H1 (cell line): Measurements from ENCODE around the gene CENPM. TPM values are rescaled to one million over a fixed set of nuclear protein-coding genes. Genes with fewer than 3 reads are reported as not detected.
A peak's percentile ranks its signal among the peaks of the same experiment; 100 is the strongest.

ENCODE experiments used
- CTCF ChIA-PET: fragments of 300-600 bp; sonication (Branson Sonifier 250); formaldehyde crosslinking; loops from one replicate; lab custom pipeline; 2021; ENCODE audit not compliant: partially characterized antibody; lab: Charles Lee
- POLR2A ChIA-PET: fragments of 300-600 bp; sonication (Branson Sonifier 250); formaldehyde crosslinking; loops from one replicate; lab custom pipeline; 2021; ENCODE audit warnings: inconsistent platforms; ENCODE audit not compliant: partially characterized antibody; lab: Charles Lee
- DNase-seq, 2 experiments: peaks; one replicate each; pipeline versions ENCODE4 v3.0.0 to v3.0.0-alpha.2; 2010 to 2022; ENCODE audit warnings: low spot score in 2 of 2, low read depth in 1 of 2, mixed read lengths in 1 of 2
- FAIRE-seq: peaks from 2 replicates; lab custom pipeline; 2011; peaks lifted over from hg19 to GRCh38; lab: Jason Lieb, UNC
- H2AFZ ChIP-seq: 2 replicates; pipeline ENCODE4 v1.8.1; 2012; ENCODE audit warnings: low read length, inconsistent platforms
- H2AK5ac ChIP-seq: 2 replicates; pipeline ENCODE4 v1.6.1; 2013; ENCODE audit warnings: low read depth, low read length
- H2BK120ac ChIP-seq: replicated peaks from 2 replicates; pipeline ENCODE3; 2013; ENCODE audit warnings: low read depth, low read length, inconsistent platforms
- H2BK12ac ChIP-seq: 2 replicates; pipeline ENCODE4 v1.6.1; 2013; ENCODE audit warnings: low read depth, low read length
- H2BK15ac ChIP-seq: 2 replicates; pipeline ENCODE4 v1.6.1; 2013; ENCODE audit warnings: low read length
- H2BK20ac ChIP-seq: 2 replicates; pipeline ENCODE4 v1.6.1; 2013; ENCODE audit warnings: low read length
- H2BK5ac ChIP-seq: 2 replicates; pipeline ENCODE4 v1.6.1; 2013; ENCODE audit warnings: low read depth, low read length
- H3K14ac ChIP-seq: 2 replicates; pipeline ENCODE4 v1.6.1; 2013; ENCODE audit warnings: inconsistent platforms; ENCODE audit not compliant: insufficient read length
- H3K18ac ChIP-seq: 2 replicates; pipeline ENCODE4 v1.6.1; 2013; ENCODE audit warnings: low read length; ENCODE audit errors: extremely low read depth
- H3K23ac ChIP-seq: 2 replicates; pipeline ENCODE4 v1.6.1; 2013; ENCODE audit warnings: inconsistent platforms; ENCODE audit not compliant: insufficient read length
- H3K23me2 ChIP-seq: 2 replicates; pipeline ENCODE4 v1.6.1; 2013; ENCODE audit warnings: low read depth, low read length
- H3K27ac ChIP-seq: 2 replicates; pipeline ENCODE4 v1.6.1; 2011; ENCODE audit warnings: low read depth, low read length, inconsistent platforms
- H3K27me3 ChIP-seq, 4 experiments: replicated peaks in 1 of 4; 1 replicate in 1 of 4; 2 replicates in 3 of 4; pipeline versions ENCODE4 v1.6.1 to v1.8.1; 2011 to 2013; ENCODE audit warnings: low read length in 3 of 4, mild to moderate bottlenecking in 3 of 4, inconsistent platforms in 2 of 4, mixed read lengths in 2 of 4, moderate library complexity in 1 of 4; ENCODE audit not compliant: control insufficient read depth in 3 of 4, insufficient read depth in 3 of 4; ENCODE audit errors: extremely low read depth in 1 of 4
- H3K36me3 ChIP-seq, 4 experiments: 2 replicates each; pipeline versions ENCODE4 v1.6.1 to v1.8.1; 2011 to 2013; ENCODE audit warnings: mild to moderate bottlenecking in 4 of 4, low read length in 3 of 4, moderate library complexity in 2 of 4, control low read depth in 1 of 4, inconsistent platforms in 1 of 4; ENCODE audit not compliant: insufficient read depth in 4 of 4, control insufficient read depth in 2 of 4
- H3K4ac ChIP-seq: replicated peaks from 2 replicates; pipeline ENCODE3; 2013; ENCODE audit warnings: low read length, low read depth, mixed read lengths, inconsistent platforms; ENCODE audit not compliant: insufficient read length
- H3K4me1 ChIP-seq, 4 experiments: replicated peaks in 1 of 4; 1 replicate in 1 of 4; 2 replicates in 3 of 4; pipeline versions ENCODE4 v1.6.1 to v1.8.1; 2011 to 2013; ENCODE audit warnings: low read length in 3 of 4, inconsistent platforms in 2 of 4, mixed read lengths in 1 of 4; ENCODE audit not compliant: insufficient read depth in 4 of 4, control insufficient read depth in 3 of 4
- H3K4me2 ChIP-seq, 2 experiments: 2 replicates each; pipeline versions ENCODE4 v1.6.1 to v1.8.1; 2011 to 2013; ENCODE audit warnings: low read depth in 2 of 2, low read length in 2 of 2, control low read depth in 1 of 2, inconsistent platforms in 1 of 2, mild to moderate bottlenecking in 1 of 2; ENCODE audit not compliant: insufficient read depth in 1 of 2
- H3K4me3 ChIP-seq, 4 experiments: fragments of 200-600, 300-600 bp in 1 of 4; sonication (generic), shearing (Covaris generic), sonication (Bioruptor Twin) in 1 of 4; 2 replicates each; pipeline versions ENCODE4 v1.5.1 to v1.8.1; 2011 to 2016; ENCODE audit warnings: low read length in 4 of 4, low read depth in 3 of 4, control low read depth in 2 of 4, inconsistent platforms in 2 of 4, mild to moderate bottlenecking in 2 of 4, mixed read lengths in 1 of 4, moderate library complexity in 1 of 4; ENCODE audit not compliant: insufficient read depth in 2 of 4; ENCODE audit errors: extremely low read depth in 1 of 4
- H3K56ac ChIP-seq: replicated peaks from 2 replicates; pipeline ENCODE3; 2013; ENCODE audit warnings: low read depth, mild to moderate bottlenecking, mixed read lengths, low read length, inconsistent platforms; ENCODE audit not compliant: insufficient read length
- H3K79me1 ChIP-seq: 2 replicates; pipeline ENCODE4 v1.6.1; 2013; ENCODE audit warnings: low read depth, low read length, control low read depth
- H3K79me2 ChIP-seq, 2 experiments: 2 replicates each; pipeline versions ENCODE4 v1.6.1 to v1.8.1; 2012 to 2013; ENCODE audit warnings: low read length in 2 of 2, mild to moderate bottlenecking in 2 of 2, inconsistent platforms in 1 of 2; ENCODE audit not compliant: insufficient read depth in 2 of 2, control insufficient read depth in 1 of 2
- H3K9ac ChIP-seq, 4 experiments: replicated peaks in 1 of 4; 1 replicate in 1 of 4; 2 replicates in 3 of 4; pipeline versions ENCODE4 v1.6.1 to v1.8.1; 2011 to 2013; ENCODE audit warnings: low read depth in 3 of 4, low read length in 3 of 4, control low read depth in 2 of 4, mild to moderate bottlenecking in 2 of 4, moderate library complexity in 2 of 4, inconsistent platforms in 1 of 4; ENCODE audit errors: extremely low read depth in 1 of 4
- H3K9me3 ChIP-seq, 2 experiments: 2 replicates each; pipeline versions ENCODE4 v1.6.1 to v1.8.1; 2012 to 2013; ENCODE audit warnings: mild to moderate bottlenecking in 2 of 2, moderate library complexity in 2 of 2, control low read depth in 1 of 2, inconsistent platforms in 1 of 2, low read depth in 1 of 2, low read length in 1 of 2, mixed read lengths in 1 of 2; ENCODE audit not compliant: insufficient read depth in 2 of 2
- H4K20me1 ChIP-seq, 2 experiments: replicated peaks in 1 of 2; 2 replicates each; pipeline versions ENCODE3 to v1.8.1; 2011 to 2013; ENCODE audit warnings: inconsistent platforms in 2 of 2, low read length in 2 of 2, mild to moderate bottlenecking in 1 of 2; ENCODE audit not compliant: insufficient read depth in 2 of 2, control insufficient read depth in 1 of 2
- H4K5ac ChIP-seq: 2 replicates; pipeline ENCODE4 v1.6.1; 2013; ENCODE audit warnings: low read length, low read depth, mixed read lengths, inconsistent platforms; ENCODE audit not compliant: insufficient read length
- H4K8ac ChIP-seq: 2 replicates; pipeline ENCODE4 v1.8.0; 2013; ENCODE audit warnings: mild to moderate bottlenecking, moderate library complexity, low read length, inconsistent platforms; ENCODE audit not compliant: insufficient read depth; ENCODE audit errors: extremely low read depth
- H4K91ac ChIP-seq: replicated peaks from 2 replicates; pipeline ENCODE3; 2013; ENCODE audit warnings: low read length, mixed read lengths, inconsistent platforms; ENCODE audit not compliant: insufficient read length
- BRCA1 ChIP-seq: IDR thresholded peaks from 2 replicates; pipeline ENCODE4 v1.6.1; 2012; ENCODE audit warnings: low read depth, low read length, improper control_type of control experiment
- CHD1 ChIP-seq: IDR thresholded peaks from 2 replicates; pipeline ENCODE4 v1.6.1; 2012; ENCODE audit warnings: low read depth, low read length, improper control_type of control experiment
- CHD2 ChIP-seq: IDR thresholded peaks from 2 replicates; pipeline ENCODE4 v1.6.1; 2012; ENCODE audit warnings: low read length, improper control_type of control experiment
- CTCF ChIP-seq, 3 experiments: IDR thresholded peaks; 1 replicate in 2 of 3; 2 replicates in 1 of 3; pipeline versions ENCODE4 v1.5.1 to v1.6.1; 2011; ENCODE audit warnings: low read length in 3 of 3, mild to moderate bottlenecking in 3 of 3, inconsistent platforms in 2 of 3, low read depth in 1 of 3, moderate library complexity in 1 of 3; ENCODE audit not compliant: insufficient read depth in 1 of 3; ENCODE audit errors: control extremely low read depth in 1 of 3
- EGR1 ChIP-seq: IDR thresholded peaks from 2 replicates; pipeline ENCODE4 v1.6.1; 2011; ENCODE audit warnings: low read depth, low read length, borderline replicate concordance
- GABPA ChIP-seq: IDR thresholded peaks from 2 replicates; pipeline ENCODE4 v1.6.1; 2011; ENCODE audit warnings: mild to moderate bottlenecking, low read length, moderate library complexity, borderline replicate concordance; ENCODE audit not compliant: insufficient read depth
- HDAC2 ChIP-seq, 2 experiments: fragments of 300-600 bp in 1 of 2; sonication (generic) in 1 of 2; IDR thresholded peaks; 2 replicates each; pipeline ENCODE4 v1.6.1; 2011 to 2012; ENCODE audit warnings: low read depth in 2 of 2, low read length in 2 of 2, mild to moderate bottlenecking in 2 of 2, moderate library complexity in 2 of 2, borderline replicate concordance in 1 of 2, inconsistent platforms in 1 of 2
- NANOG ChIP-seq: IDR thresholded peaks from 2 replicates; pipeline ENCODE4 v1.6.1; 2011; ENCODE audit warnings: low read length, low read depth, mild to moderate bottlenecking, inconsistent platforms; ENCODE audit not compliant: insufficient read depth, poor library complexity, severe bottlenecking
- POLR2A ChIP-seq, 2 experiments: IDR thresholded peaks; 1 replicate in 1 of 2; 2 replicates in 1 of 2; pipeline ENCODE4 v1.6.1; 2011; ENCODE audit warnings: low read depth in 2 of 2, low read length in 2 of 2, mild to moderate bottlenecking in 2 of 2; ENCODE audit errors: control extremely low read depth in 1 of 2
- SIX5 ChIP-seq: IDR thresholded peaks from 2 replicates; pipeline ENCODE4 v1.6.1; 2011; ENCODE audit warnings: mild to moderate bottlenecking, low read depth, low read length
- WGBS, 2 experiments: shearing (Covaris generic) in 1 of 2; methylation state at CpG; one replicate each; pipeline versions ENCODE4 v1.1.6 to v1.1.7; 2013 to 2015; ENCODE audit warnings: low lambda C conversion rate in 2 of 2, mixed read lengths in 2 of 2, inconsistent platforms in 1 of 2, low coverage in 1 of 2, missing lambda C conversion rate in 1 of 2; ENCODE audit not compliant: insufficient replicate concordance in 2 of 2, insufficient coverage in 1 of 2, insufficient read length in 1 of 2; ENCODE audit errors: extremely low coverage in 1 of 2, missing lambda C conversion rate in 1 of 2; 5-methylcytosine and 5-hydroxymethylcytosine counted together
- polyA plus RNA-seq, 7 experiments: library from polyadenylated mRNA; depleted of rRNA in 3 of 7; stranded (reverse) in 5 of 7; unstranded in 2 of 7; fragments of >200 nt in 5 of 7; fragments of 200-250 nt in 2 of 7; gene quantifications; 1 replicate in 5 of 7; 2 replicates in 1 of 7; 4 replicates in 1 of 7; pipeline versions ENCODE4 v1.2.1 to v1.2.3, GENCODE V29; 2011 to 2013; ENCODE audit warnings: missing spikeins in 2 of 7, mixed read lengths in 2 of 7
- total RNA-seq: library from RNA; stranded (reverse); fragmentation: NEBNext Ultra II Directional; extraction: Animal tissue kit (Norgen Biotek cat#: 25700); gene quantifications from 2 replicates; pipeline ENCODE4 v1.2.1, GENCODE V29; 2021

CENPM gene
- total and polyA plus RNA-seq, 2 of the 8 experiments (the other 6 are each of a cell fraction or from before 2014, with no cell fraction given): 32.0 to 80.4 TPM

DNA sequence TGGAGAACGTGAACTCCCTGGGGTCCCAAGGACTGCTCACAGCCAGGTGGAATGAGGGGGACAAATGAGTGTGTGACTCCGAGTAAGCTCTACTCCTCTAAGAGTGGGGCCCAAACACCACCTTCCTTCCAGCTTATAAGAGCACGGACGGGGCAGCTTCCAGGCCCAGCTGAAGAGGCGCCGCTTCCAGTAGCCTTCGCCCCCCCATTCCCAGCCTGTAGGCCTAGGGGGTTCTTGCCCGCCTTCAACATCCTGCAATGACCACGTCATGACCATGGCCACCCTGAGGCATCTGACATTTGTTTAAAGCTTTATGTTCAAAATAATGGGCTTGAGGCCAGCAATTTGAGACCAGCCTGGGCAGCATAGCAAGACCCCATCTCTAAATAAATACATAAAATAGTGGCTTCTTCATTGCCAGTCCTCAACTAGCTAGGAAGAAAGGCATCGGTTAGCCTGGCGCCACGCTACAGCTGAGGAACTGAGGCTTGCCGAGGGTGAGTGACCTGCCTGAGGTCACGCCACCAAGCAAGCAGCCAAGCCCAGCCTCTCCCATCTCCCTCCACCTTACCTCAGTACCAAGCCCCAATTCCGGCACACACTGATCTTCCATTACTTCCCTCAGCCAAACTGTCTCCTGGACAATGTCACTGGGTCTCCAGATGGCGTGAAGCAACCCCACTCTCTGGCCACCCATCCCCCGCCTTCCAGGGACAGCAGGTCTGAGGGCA is 12.5 kb downstream of the CENPM start:
- Histone ChIP-seq H2BK12ac (no peak overlapping the region), H3K14ac (no peak overlapping the region), H3K4me3 (no peak overlapping the region), H3K27ac (no peak overlapping the region), H3K23ac (no peak overlapping the region), H3K79me2 (no peaks in the 10 kb centered on the region), H3K79me1 (peaks cover 5% of the 10 kb centered on the region), H2BK20ac (no peak overlapping the region), H3K9ac (no peak overlapping the region), H4K8ac (peak overlapping the region; percentile 74), H2BK5ac (no peak overlapping the region), H3K23me2 (no peaks in the 10 kb centered on the region), H3K56ac (no peak overlapping the region), H3K4me1 (peaks cover 0 to under 1% (median 0%) of the 10 kb centered on the region in 4 experiments; a peak in 3 of 7 replicates), H4K91ac (no peak overlapping the region), H3K4me2 (no peak overlapping the region), H2BK120ac (no peak overlapping the region), H3K27me3 (no peaks in the 10 kb centered on the region; a peak in 2 of 7 replicates), H3K4ac (no peak overlapping the region), H3K36me3 (peaks cover 3 to 17% (median 9%) of the 10 kb centered on the region in 4 experiments; a peak in 7 of 8 replicates), H2BK15ac (no peak overlapping the region), H4K5ac (no peak overlapping the region), H2AFZ (no peak overlapping the region), H4K20me1 (peaks cover 10 to 20% of the 10 kb centered on the region in 2 experiments), H3K18ac (no peak overlapping the region), H3K9me3 (no peaks in the 10 kb centered on the region), H2AK5ac (no peak overlapping the region)
- WGBS, 2 experiments: 94% methylated on average over 17 of the region's 17 CpGs; no CpG with 5 or more reads in 1 of the 2 experiments
- FAIRE-seq (no peak), DNase-seq (no peak)
- POLR2A ChIA-PET: interaction anchor here (1.0 to 3.6 kb wide), 6 partner anchors 9 to 20 kb away, joined by 3 to 15 read pairs (median 4); partner anchors contain the start of genes CENPM and SHISA8
- CTCF ChIA-PET: interaction anchor here (0.5 to 1.6 kb wide), 5 partner anchors 9 to 310 kb away, joined by 3 to 8 read pairs (median 4); partner anchors contain the start of gene CENPM
- no peak for TF ChIP-seq CHD1
- no peak for TF ChIP-seq BRCA1
- TF ChIP-seq HDAC2 (IDR thresholded peaks at IDR 0.05; ENCODE audit: borderline replicate concordance in 1 of 2, low read depth in 2 of 2, low read length in 2 of 2): no peak
- no peak for TF ChIP-seq NANOG
- no peak for TF ChIP-seq CTCF (IDR thresholded peaks at IDR 0.05; ENCODE audit: control extremely low read depth in 1 of 3, insufficient read depth in 1 of 3, low read depth in 1 of 3, low read length in 3 of 3)
- no peak for TF ChIP-seq CHD2
- no peak for TF ChIP-seq POLR2A (IDR thresholded peaks at IDR 0.05; ENCODE audit: control extremely low read depth in 1 of 2, low read depth in 2 of 2, low read length in 2 of 2)
- no peak for TF ChIP-seq GABPA
- no peak for TF ChIP-seq SIX5
- TF ChIP-seq EGR1: no peak
